ENCODE data around the gene CHMP1A.

DNA sequence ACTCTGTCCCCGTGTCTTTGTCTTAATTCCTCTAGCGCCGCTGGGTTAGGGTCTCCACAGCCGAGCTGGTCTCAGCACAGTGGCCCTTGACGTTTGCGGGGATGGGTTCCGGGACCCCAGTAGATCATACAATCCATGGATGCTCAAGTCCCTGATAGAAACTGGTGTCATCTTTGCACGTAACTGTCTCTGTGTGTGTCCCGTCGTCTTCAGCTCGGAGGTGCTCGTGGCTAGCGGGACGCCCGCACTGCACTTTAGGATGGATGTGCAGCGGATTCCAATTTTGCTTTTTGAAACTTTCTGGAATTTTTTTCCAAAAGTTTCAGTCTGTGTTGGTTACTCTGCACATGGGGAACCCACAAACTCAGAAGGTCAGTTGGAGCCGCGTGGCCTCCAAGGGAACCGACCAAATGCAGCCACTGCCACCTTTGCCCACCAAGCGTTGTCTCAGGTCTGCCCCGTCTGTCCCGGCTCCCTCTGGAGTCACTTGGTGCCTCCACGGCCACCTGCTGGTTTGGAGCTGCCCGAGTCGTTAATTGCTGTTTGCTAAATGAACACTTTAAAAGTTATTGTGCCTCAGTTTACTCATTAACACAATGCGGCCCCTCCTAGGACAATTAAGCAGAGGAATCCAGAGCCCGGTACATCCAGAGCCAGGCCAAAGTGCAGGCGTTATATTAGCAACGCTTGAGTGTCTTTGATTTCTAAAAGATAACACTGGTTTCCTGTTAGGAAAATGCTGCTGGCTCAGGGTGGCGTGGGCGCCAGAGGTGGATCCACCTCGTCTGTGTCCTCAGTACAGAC is 49.4 kb downstream of the CHMP1A start:
- TF ChIP-seq CTCF (conservative IDR thresholded peaks at IDR 0.05; ENCODE audit: low read depth in 2 of 2) = no peak
- no peak for TF ChIP-seq REST (IDR thresholded peaks at IDR 0.05; ENCODE audit: unreplicated experiment)
- TF ChIP-seq CREB1 (CRISPR knock-in tag; IDR thresholded peaks at IDR 0.05; ENCODE audit: low read depth) = no peak
- TF ChIP-seq, protein P1, sequence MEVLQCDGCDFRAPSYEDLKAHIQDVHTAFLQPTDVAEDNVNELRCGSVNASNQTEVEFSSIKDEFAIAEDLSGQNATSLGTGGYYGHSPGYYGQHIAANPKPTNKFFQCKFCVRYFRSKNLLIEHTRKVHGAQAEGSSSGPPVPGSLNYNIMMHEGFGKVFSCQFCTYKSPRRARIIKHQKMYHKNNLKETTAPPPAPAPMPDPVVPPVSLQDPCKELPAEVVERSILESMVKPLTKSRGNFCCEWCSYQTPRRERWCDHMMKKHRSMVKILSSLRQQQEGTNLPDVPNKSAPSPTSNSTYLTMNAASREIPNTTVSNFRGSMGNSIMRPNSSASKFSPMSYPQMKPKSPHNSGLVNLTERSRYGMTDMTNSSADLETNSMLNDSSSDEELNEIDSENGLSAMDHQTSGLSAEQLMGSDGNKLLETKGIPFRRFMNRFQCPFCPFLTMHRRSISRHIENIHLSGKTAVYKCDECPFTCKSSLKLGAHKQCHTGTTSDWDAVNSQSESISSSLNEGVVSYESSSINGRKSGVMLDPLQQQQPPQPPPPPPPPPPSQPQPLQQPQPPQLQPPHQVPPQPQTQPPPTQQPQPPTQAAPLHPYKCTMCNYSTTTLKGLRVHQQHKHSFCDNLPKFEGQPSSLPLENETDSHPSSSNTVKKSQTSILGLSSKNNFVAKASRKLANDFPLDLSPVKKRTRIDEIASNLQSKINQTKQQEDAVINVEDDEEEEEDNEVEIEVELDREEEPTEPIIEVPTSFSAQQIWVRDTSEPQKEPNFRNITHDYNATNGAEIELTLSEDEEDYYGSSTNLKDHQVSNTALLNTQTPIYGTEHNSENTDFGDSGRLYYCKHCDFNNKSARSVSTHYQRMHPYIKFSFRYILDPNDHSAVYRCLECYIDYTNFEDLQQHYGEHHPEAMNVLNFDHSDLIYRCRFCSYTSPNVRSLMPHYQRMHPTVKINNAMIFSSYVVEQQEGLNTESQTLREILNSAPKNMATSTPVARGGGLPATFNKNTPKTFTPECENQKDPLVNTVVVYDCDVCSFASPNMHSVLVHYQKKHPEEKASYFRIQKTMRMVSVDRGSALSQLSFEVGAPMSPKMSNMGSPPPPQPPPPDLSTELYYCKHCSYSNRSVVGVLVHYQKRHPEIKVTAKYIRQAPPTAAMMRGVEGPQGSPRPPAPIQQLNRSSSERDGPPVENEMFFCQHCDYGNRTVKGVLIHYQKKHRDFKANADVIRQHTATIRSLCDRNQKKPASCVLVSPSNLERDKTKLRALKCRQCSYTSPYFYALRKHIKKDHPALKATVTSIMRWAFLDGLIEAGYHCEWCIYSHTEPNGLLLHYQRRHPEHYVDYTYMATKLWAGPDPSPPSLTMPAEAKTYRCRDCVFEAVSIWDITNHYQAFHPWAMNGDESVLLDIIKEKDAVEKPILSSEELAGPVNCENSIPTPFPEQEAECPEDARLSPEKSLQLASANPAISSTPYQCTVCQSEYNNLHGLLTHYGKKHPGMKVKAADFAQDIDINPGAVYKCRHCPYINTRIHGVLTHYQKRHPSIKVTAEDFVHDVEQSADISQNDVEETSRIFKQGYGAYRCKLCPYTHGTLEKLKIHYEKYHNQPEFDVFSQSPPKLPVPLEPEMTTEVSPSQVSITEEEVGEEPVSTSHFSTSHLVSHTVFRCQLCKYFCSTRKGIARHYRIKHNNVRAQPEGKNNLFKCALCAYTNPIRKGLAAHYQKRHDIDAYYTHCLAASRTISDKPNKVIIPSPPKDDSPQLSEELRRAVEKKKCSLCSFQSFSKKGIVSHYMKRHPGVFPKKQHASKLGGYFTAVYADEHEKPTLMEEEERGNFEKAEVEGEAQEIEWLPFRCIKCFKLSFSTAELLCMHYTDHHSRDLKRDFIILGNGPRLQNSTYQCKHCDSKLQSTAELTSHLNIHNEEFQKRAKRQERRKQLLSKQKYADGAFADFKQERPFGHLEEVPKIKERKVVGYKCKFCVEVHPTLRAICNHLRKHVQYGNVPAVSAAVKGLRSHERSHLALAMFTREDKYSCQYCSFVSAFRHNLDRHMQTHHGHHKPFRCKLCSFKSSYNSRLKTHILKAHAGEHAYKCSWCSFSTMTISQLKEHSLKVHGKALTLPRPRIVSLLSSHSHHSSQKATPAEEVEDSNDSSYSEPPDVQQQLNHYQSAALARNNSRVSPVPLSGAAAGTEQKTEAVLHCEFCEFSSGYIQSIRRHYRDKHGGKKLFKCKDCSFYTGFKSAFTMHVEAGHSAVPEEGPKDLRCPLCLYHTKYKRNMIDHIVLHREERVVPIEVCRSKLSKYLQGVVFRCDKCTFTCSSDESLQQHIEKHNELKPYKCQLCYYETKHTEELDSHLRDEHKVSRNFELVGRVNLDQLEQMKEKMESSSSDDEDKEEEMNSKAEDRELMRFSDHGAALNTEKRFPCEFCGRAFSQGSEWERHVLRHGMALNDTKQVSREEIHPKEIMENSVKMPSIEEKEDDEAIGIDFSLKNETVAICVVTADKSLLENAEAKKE (CRISPR knock-in tag; IDR thresholded peaks at IDR 0.05) = no peak
- no peak for TF ChIP-seq EZH2 (IDR thresholded peaks at IDR 0.05; ENCODE audit: low read depth, unreplicated experiment)
- no peak for TF ChIP-seq POLR2AphosphoS5 (IDR thresholded peaks at IDR 0.05; ENCODE audit: low read depth)
- TF ChIP-seq JUNB (IDR thresholded peaks at IDR 0.05; ENCODE audit: unreplicated experiment) = no peak
- TF ChIP-seq, protein P2, sequence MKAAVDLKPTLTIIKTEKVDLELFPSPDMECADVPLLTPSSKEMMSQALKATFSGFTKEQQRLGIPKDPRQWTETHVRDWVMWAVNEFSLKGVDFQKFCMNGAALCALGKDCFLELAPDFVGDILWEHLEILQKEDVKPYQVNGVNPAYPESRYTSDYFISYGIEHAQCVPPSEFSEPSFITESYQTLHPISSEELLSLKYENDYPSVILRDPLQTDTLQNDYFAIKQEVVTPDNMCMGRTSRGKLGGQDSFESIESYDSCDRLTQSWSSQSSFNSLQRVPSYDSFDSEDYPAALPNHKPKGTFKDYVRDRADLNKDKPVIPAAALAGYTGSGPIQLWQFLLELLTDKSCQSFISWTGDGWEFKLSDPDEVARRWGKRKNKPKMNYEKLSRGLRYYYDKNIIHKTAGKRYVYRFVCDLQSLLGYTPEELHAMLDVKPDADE (IDR thresholded peaks at IDR 0.05) = no peak
- TF ChIP-seq ZNF331 (CRISPR knock-in tag; IDR thresholded peaks at IDR 0.05; ENCODE audit: low read depth) = no peak

All from GM23338 (cell line).